GM19468 (cell line): ENCODE data around the gene SLC35F1.
"Not testable (repeated sequence)": the region's sequence is repeated elsewhere in the genome, so short reads cannot be mapped to it uniquely, and the experiment has no call there.

ENCODE experiments used
- ATAC-seq: cut with Tn5 transposase; IDR thresholded peaks from one replicate; pipeline ENCODE4 v1.9.1; 2021; ENCODE audit warnings: mild to moderate bottlenecking, moderate library complexity, moderate number of reproducible peaks; ENCODE audit not compliant: unreplicated experiment; ENCODE audit errors: extremely low read depth

SLC35F1 gene

GRCh38 chr6:117919775-117920729, 13.0 kb downstream of the SLC35F1 start:
- no peak for ATAC-seq

GRCh38 chr6:117924690-117925089, 17.6 kb downstream of the SLC35F1 start:
- no peak for ATAC-seq

GRCh38 chr6:117927866-117928265, 20.8 kb downstream of the SLC35F1 start:
- no peak for ATAC-seq

GRCh38 chr6:117928833-117929232, 21.8 kb downstream of the SLC35F1 start:
- ATAC-seq: no peak

- no peak for ATAC-seq
These were observed 22.4 kb downstream of the SLC35F1 start for GRCh38 chr6:117929501-117929900.

- ATAC-seq: no peak
These were observed 23.6 kb downstream of the SLC35F1 start for GRCh38 chr6:117930645-117931044.

- ATAC-seq: no peak
These were observed 24.9 kb downstream of the SLC35F1 start for GRCh38 chr6:117932001-117932400.

GRCh38 chr6:117932676-117933075, 25.6 kb downstream of the SLC35F1 start:
- ATAC-seq: no peak

- no peak for ATAC-seq
These were observed 26.4 kb downstream of the SLC35F1 start for GRCh38 chr6:117933471-117933870.

- ATAC-seq: no peak
These were observed 31.4 kb downstream of the SLC35F1 start for GRCh38 chr6:117938311-117938995.

GRCh38 chr6:117947234-117947633, 40.2 kb downstream of the SLC35F1 start:
- ATAC-seq: no peak

GRCh38 chr6:117951783-117952182, 44.7 kb downstream of the SLC35F1 start:
- no peak for ATAC-seq

- ATAC-seq: no peak
These were observed 48.7 kb downstream of the SLC35F1 start for GRCh38 chr6:117955684-117956256.

- no peak for ATAC-seq
These were observed 49.3 kb downstream of the SLC35F1 start for GRCh38 chr6:117956386-117956785.

GRCh38 chr6:117958536-117958935, 51.5 kb downstream of the SLC35F1 start:
- ATAC-seq: no peak

GRCh38 chr6:117960877-117961276, 53.8 kb downstream of the SLC35F1 start:
- ATAC-seq: no peak

GRCh38 chr6:117961301-117961700, 54.2 kb downstream of the SLC35F1 start:
- no peak for ATAC-seq

- not testable (repeated sequence) for ATAC-seq
These were observed 58.7 kb downstream of the SLC35F1 start for GRCh38 chr6:117965763-117966162.

- no peak for ATAC-seq
These were observed 64.6 kb downstream of the SLC35F1 start for GRCh38 chr6:117971637-117972036.

- no peak for ATAC-seq
These were observed 68.0 kb downstream of the SLC35F1 start for GRCh38 chr6:117974914-117975627.
